ENCODE results near the gene SCN2B.

The SCN2B gene

GRCh38 chr11:118212131-118212725 lies 35.8 kb upstream of the SCN2B start:
- Histone ChIP-seq H2AFZ (ENCODE audit: low read depth) (no peak overlapping the region), H3K79me2 (ENCODE audit: insufficient read depth, low read depth) (no peaks in the 10 kb centered on the region), H3K27me3 (ENCODE audit: insufficient read depth, low read depth) (no peaks in the 10 kb centered on the region), H3K9ac (no peak overlapping the region), H3K36me3 (ENCODE audit: insufficient read depth) (no peaks in the 10 kb centered on the region), H4K20me1 (ENCODE audit: insufficient read depth) (no peaks in the 10 kb centered on the region), H3K27ac (no peak overlapping the region), H3K4me2 (no peak overlapping the region), H3K4me3 (IDR thresholded peaks at IDR 0.05; ENCODE audit: insufficient read depth, low read depth, low read length) (no peak overlapping the region), H3K4me1 (ENCODE audit: low read depth, poor library complexity, severe bottlenecking) (peaks cover 12% of the 10 kb centered on the region)
- no peak for TF ChIP-seq CTCF (conservative IDR thresholded peaks at IDR 0.05; ENCODE audit: low read depth, low read length)

- no peaks in the 10 kb centered on the region for H3K36me3 ChIP-seq (ENCODE audit: insufficient read depth)
- H3K4me1 ChIP-seq (ENCODE audit: low read depth, poor library complexity, severe bottlenecking): peaks cover 16% of the 10 kb centered on the region
- H3K4me2 ChIP-seq: no peak overlapping the region
- H2AFZ ChIP-seq (ENCODE audit: low read depth): no peak overlapping the region
- no peaks in the 10 kb centered on the region for H4K20me1 ChIP-seq (ENCODE audit: insufficient read depth)
- no peak overlapping the region for H3K9ac ChIP-seq
- TF ChIP-seq CTCF (conservative IDR thresholded peaks at IDR 0.05; ENCODE audit: low read depth, low read length): no peak
- no peak overlapping the region for H3K27ac ChIP-seq
- H3K27me3 ChIP-seq (ENCODE audit: insufficient read depth, low read depth): no peaks in the 10 kb centered on the region
- H3K79me2 ChIP-seq (ENCODE audit: insufficient read depth, low read depth): no peaks in the 10 kb centered on the region
- no peak overlapping the region for H3K4me3 ChIP-seq (IDR thresholded peaks at IDR 0.05; ENCODE audit: insufficient read depth, low read depth, low read length)
Observed at GRCh38 chr11:118211006-118211405, 34.6 kb upstream of the SCN2B start.

- H3K4me1 ChIP-seq (ENCODE audit: low read depth, poor library complexity, severe bottlenecking): peaks cover 16% of the 10 kb centered on the region
- no peaks in the 10 kb centered on the region for H3K27me3 ChIP-seq (ENCODE audit: insufficient read depth, low read depth)
- no peaks in the 10 kb centered on the region for H3K79me2 ChIP-seq (ENCODE audit: insufficient read depth, low read depth)
- no peak overlapping the region for H3K4me2 ChIP-seq
- H3K4me3 ChIP-seq (IDR thresholded peaks at IDR 0.05; ENCODE audit: insufficient read depth, low read depth, low read length): no peak overlapping the region
- no peak overlapping the region for H3K27ac ChIP-seq
- H4K20me1 ChIP-seq (ENCODE audit: insufficient read depth): no peaks in the 10 kb centered on the region
- no peak overlapping the region for H3K9ac ChIP-seq
- H2AFZ ChIP-seq (ENCODE audit: low read depth): no peak overlapping the region
- no peak for TF ChIP-seq CTCF (conservative IDR thresholded peaks at IDR 0.05; ENCODE audit: low read depth, low read length)
- H3K36me3 ChIP-seq (ENCODE audit: insufficient read depth): no peaks in the 10 kb centered on the region
Observed at GRCh38 chr11:118210323-118210722, 33.9 kb upstream of the SCN2B start.

GRCh38 chr11:118209033-118209432 lies 32.6 kb upstream of the SCN2B start:
- Histone ChIP-seq H3K4me1 (ENCODE audit: low read depth, poor library complexity, severe bottlenecking) (peaks cover 7% of the 10 kb centered on the region), H3K27ac (no peak overlapping the region), H4K20me1 (ENCODE audit: insufficient read depth) (no peaks in the 10 kb centered on the region), H3K9ac (no peak overlapping the region), H3K4me3 (IDR thresholded peaks at IDR 0.05; ENCODE audit: insufficient read depth, low read depth, low read length) (no peak overlapping the region), H3K36me3 (ENCODE audit: insufficient read depth) (no peaks in the 10 kb centered on the region), H3K27me3 (ENCODE audit: insufficient read depth, low read depth) (no peaks in the 10 kb centered on the region), H2AFZ (ENCODE audit: low read depth) (no peak overlapping the region), H3K79me2 (ENCODE audit: insufficient read depth, low read depth) (no peaks in the 10 kb centered on the region), H3K4me2 (no peak overlapping the region)
- TF ChIP-seq CTCF (conservative IDR thresholded peaks at IDR 0.05; ENCODE audit: low read depth, low read length): no peak
